HG03442 (cell line): ENCODE data around the gene NT5DC1.

Experiments
- ATAC-seq: cut with Tn5 transposase; IDR thresholded peaks from one replicate; pipeline ENCODE4 v1.9.1; 2021; ENCODE audit warnings: mild to moderate bottlenecking, moderate library complexity; ENCODE audit not compliant: unreplicated experiment

The NT5DC1 gene

GRCh38 chr6:116100419-116101301, at the start of gene NT5DC1:
Gene NT5DC1 (plus strand): TSS chr6:116100853. CDS start chr6:116100931, 78 bp downstream.
- ATAC-seq, result peak; percentile 84

- ATAC-seq, result no peak
These were observed 49.4 kb upstream of the NT5DC1 start for GRCh38 chr6:116051244-116051643.

GRCh38 chr6:116055513-116055912, 45.1 kb upstream of the NT5DC1 start:
- ATAC-seq, result no peak

GRCh38 chr6:116057766-116058165, 42.9 kb upstream of the NT5DC1 start:
- ATAC-seq, result no peak

GRCh38 chr6:116059713-116060571, 40.7 kb upstream of the NT5DC1 start:
- peak; percentile 88 for ATAC-seq

GRCh38 chr6:116060572-116061283, 39.9 kb upstream of the NT5DC1 start, which contains the start of gene FRK:
Gene FRK (minus strand): TSS chr6:116060891. CDS start chr6:116060311, 580 bp downstream.
- no peak for ATAC-seq

GRCh38 chr6:116062496-116062895, 38.2 kb upstream of the NT5DC1 start:
- ATAC-seq, result no peak

- no peak for ATAC-seq
These were observed 36.0 kb upstream of the NT5DC1 start for GRCh38 chr6:116064666-116065065.

- no peak for ATAC-seq
These were observed 33.9 kb upstream of the NT5DC1 start for GRCh38 chr6:116066789-116067188.

- no peak for ATAC-seq
These were observed 30.6 kb upstream of the NT5DC1 start for GRCh38 chr6:116070101-116070500.

GRCh38 chr6:116070616-116071389, 29.9 kb upstream of the NT5DC1 start:
- no peak for ATAC-seq

- no peak for ATAC-seq
These were observed 28.3 kb upstream of the NT5DC1 start for GRCh38 chr6:116072368-116072767.

GRCh38 chr6:116073765-116074440, 26.8 kb upstream of the NT5DC1 start:
- no peak for ATAC-seq

GRCh38 chr6:116074732-116075390, 25.8 kb upstream of the NT5DC1 start:
- ATAC-seq, result no peak

- ATAC-seq, result no peak
These were observed 22.1 kb upstream of the NT5DC1 start for GRCh38 chr6:116078522-116078921.

- no peak for ATAC-seq
These were observed 21.7 kb upstream of the NT5DC1 start for GRCh38 chr6:116078945-116079344.

- ATAC-seq, result no peak
These were observed 17.6 kb upstream of the NT5DC1 start for GRCh38 chr6:116083052-116083451.

- no peak for ATAC-seq
These were observed 16.4 kb upstream of the NT5DC1 start for GRCh38 chr6:116084284-116084683.

- ATAC-seq, result peak; percentile 88
These were observed 13.1 kb upstream of the NT5DC1 start for GRCh38 chr6:116087437-116088027.
